NCI-H226 (cell line): ENCODE data around the gene HOXC11.
A peak's percentile ranks its signal among the peaks of the same experiment; 100 is the strongest.

Source experiments
- DNase-seq: peaks from one replicate; pipeline ENCODE4 v3.0.0-alpha.2; 2015

The HOXC11 gene

GRCh38 chr12:53975064-53975471, 2.1 kb downstream of the HOXC11 start:
- DNase-seq = no peak

- no peak for DNase-seq
Observed at GRCh38 chr12:53975479-53976152, 2.7 kb downstream of the HOXC11 start.

GRCh38 chr12:53976172-53976822, 3.4 kb downstream of the HOXC11 start:
- DNase-seq = no peak

- DNase-seq = no peak
Observed at GRCh38 chr12:53976823-53977595, 4.1 kb downstream of the HOXC11 start.

GRCh38 chr12:53977596-53978445, 4.9 kb downstream of the HOXC11 start:
- no peak for DNase-seq

- no peak for DNase-seq
Observed at GRCh38 chr12:53978477-53979356, 5.8 kb downstream of the HOXC11 start.

- DNase-seq = no peak
Observed at GRCh38 chr12:53980104-53980801, 7.3 kb downstream of the HOXC11 start.

GRCh38 chr12:53980802-53981496, 8.0 kb downstream of the HOXC11 start:
- no peak for DNase-seq

GRCh38 chr12:53981634-53982565, 9.0 kb downstream of the HOXC11 start:
- no peak for DNase-seq

GRCh38 chr12:53982648-53983567, 10.0 kb downstream of the HOXC11 start:
- DNase-seq = no peak

- DNase-seq = no peak
Observed at GRCh38 chr12:53983568-53983949, 10.6 kb downstream of the HOXC11 start.

- no peak for DNase-seq
Observed at GRCh38 chr12:53983950-53984572, 11.1 kb downstream of the HOXC11 start.

GRCh38 chr12:53984901-53985691, 12.2 kb downstream of the HOXC11 start, which contains the start of gene HOXC10:
TSS of gene HOXC10 (plus strand) at chr12:53985146. CDS start at chr12:53985260, 114 bp downstream.
- DNase-seq = peak; percentile 83

GRCh38 chr12:53985692-53985993, 12.7 kb downstream of the HOXC11 start:
- no peak for DNase-seq

- DNase-seq = no peak
Observed at GRCh38 chr12:53985994-53986685, 13.2 kb downstream of the HOXC11 start.
